Stimulated activated CD8-positive, alpha-beta memory T cell treated with anti-CD3 and anti-CD28 coated beads, Interleukin-2, amount 100 ng/mL, for 48 hours (primary cell): ENCODE measurements around the gene EIPR1.

ENCODE experiments used
- DNase-seq, 2 donors: peaks; one replicate each; pipeline ENCODE4 v3.0.0-alpha.2; 2020; ENCODE audit warnings: low read depth in 2 of 2

EIPR1 gene

GRCh38 chr2:3269425-3270094 lies 108.1 kb downstream of the EIPR1 start:
- no peak for DNase-seq

DNA sequence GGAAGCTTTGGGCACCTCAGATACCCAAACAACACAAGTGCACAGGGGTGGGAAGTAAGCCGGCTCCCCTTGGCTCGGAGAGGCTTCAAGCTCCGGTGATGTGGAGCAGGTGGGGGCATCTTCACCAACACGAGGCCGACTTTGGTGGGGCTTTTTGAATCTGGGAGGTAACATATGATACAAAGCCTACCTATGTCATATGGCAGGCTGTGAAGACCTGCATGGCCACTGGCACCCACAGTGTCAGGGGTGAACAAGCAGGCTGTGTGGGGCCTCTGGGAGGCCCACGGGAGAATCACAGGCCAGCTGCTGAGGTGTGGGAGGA lies 109.0 kb downstream of the EIPR1 start:
- no peak for DNase-seq

DNA sequence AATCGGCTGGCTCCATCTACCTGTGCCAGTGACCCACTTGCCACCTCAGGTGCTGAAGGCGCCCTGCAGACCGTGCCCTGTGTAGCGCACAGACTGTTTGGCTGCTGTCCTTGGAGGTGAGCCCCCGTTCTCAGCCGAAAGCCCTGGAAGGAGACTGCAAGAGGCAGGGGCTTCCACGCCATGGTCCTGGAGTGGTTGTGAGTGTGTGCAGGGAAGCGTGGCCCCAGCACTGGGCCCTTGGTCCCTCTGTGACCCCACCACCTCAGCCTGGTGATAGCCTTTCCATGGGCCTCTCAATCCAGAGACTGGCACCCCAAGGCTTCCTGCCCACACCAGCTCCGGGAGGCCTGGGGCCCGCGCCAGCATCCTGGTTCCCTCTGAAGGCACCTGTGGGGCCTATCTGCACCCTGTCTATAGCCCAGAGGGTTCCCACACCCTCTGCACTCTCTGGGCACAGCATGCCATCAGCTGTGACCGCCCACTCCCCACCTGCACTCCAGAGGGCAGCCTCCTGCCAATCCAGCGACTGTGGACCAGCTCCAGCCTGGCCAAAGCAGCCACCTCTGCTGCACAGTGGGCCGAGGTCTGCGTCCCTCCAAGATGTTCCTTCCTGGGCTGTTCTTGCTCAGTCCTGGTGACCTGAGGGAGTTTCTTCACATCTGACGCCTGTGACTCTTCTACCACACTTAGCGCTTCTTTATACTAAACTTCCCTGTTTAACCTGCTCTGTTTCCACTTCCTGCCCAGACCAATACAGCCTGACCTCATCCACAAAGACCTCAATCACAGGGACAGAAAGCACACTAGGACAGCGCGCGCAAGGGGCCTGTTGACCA lies 109.5 kb downstream of the EIPR1 start:
- no peak for DNase-seq

GRCh38 chr2:3266925-3267867 lies 110.4 kb downstream of the EIPR1 start:
- no peak for DNase-seq

DNA sequence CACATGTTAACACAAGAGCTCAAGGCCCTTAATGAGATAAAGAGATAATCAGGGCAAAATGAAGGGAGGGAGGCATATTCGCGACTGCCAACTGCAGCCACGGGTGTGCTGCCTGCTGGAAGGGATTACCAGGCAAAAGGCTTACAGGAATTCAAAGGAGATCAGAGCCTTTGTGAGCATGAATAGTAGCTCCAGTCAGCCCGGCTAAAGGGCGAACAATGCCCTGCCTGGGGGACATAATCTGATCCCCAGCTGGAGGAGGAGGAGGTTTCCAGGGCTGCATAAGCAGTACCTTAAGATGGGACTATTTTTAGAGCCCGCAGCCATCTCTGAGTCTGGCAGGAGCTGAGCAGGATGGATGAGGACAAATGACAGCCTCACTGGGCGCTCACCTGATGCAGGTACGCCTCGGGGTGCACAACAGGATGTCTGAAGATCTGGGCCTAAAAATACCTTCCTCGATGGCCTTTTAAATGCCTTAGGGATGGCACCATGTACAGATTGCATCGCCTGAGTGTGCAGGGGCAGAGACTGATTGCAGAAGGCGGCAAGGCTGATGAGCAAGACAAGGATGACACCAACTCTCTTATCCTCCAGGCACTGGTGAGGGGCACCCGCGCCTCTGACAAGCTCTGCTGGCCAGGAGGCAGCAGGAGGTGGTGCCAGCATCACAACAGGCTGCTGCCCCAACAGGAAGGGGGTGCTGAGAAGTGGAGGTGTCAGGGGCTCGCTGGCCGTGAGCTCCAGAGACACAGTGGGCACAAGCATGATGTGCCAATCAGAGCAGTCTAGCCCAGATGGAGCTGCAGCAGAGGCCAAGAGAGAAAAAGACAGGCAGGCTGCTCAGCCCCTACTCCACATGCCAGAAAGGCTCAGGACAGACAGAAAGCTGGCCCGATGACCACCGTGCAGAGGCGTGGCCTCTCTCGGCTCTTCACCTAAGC lies 111.4 kb downstream of the EIPR1 start:
- no peak for DNase-seq

DNA sequence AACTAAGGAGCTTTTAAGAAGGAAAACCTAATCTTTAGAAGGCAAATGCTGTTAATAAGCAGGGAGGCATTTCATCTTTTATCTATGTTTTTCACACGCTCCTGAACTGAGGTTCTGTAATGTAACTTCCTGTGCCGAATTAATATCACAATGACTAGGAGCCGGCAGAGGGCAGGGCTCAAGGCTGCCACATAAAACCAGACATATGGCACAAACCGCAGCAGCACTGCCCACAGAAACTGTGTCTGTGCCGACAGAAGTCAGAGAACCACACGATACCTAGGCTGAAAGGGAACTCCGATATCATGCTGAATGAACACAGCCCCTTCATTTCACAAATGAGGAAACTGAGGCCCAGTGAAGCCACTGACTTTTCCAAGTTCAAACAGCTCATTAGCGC lies 112.1 kb downstream of the EIPR1 start:
- DNase-seq, result no peak

DNA sequence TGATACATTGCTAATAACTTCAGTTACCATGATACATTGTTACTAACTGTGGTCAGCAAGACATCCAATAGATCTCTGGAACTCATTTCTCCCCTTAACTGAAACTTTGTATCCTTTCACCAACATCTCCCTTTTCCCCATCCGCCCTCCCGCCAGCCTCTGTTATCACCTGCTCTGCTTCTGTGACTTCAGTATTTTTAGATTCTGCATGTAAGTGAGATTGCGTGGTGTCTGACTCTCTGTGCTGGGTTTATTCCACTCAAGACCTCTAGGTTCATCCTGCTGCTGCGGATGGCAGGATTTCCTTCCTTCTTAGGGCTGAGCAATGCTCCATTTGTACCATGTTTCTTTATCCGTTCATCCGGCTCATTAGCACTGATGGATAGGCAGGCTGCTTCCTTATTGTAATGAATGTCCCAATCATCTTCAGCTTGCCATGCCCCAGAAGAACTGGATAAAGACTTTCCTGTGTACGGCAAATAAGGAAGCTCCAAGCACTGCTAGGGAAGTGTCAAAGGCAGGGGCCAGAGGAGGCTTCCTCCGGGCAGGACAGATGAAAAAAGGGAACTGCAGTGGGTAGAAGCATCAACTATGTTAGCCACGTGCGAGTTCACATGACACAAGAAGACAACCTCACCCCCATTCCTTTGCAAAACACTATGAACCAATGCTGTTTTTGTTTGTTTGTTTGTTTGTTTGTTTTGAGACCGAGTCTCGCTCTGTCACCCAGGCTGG lies 113.4 kb downstream of the EIPR1 start:
- DNase-seq, result no peak

- no peak for DNase-seq
These were observed 114.1 kb downstream of the EIPR1 start for GRCh38 chr2:3263487-3263886.

DNA sequence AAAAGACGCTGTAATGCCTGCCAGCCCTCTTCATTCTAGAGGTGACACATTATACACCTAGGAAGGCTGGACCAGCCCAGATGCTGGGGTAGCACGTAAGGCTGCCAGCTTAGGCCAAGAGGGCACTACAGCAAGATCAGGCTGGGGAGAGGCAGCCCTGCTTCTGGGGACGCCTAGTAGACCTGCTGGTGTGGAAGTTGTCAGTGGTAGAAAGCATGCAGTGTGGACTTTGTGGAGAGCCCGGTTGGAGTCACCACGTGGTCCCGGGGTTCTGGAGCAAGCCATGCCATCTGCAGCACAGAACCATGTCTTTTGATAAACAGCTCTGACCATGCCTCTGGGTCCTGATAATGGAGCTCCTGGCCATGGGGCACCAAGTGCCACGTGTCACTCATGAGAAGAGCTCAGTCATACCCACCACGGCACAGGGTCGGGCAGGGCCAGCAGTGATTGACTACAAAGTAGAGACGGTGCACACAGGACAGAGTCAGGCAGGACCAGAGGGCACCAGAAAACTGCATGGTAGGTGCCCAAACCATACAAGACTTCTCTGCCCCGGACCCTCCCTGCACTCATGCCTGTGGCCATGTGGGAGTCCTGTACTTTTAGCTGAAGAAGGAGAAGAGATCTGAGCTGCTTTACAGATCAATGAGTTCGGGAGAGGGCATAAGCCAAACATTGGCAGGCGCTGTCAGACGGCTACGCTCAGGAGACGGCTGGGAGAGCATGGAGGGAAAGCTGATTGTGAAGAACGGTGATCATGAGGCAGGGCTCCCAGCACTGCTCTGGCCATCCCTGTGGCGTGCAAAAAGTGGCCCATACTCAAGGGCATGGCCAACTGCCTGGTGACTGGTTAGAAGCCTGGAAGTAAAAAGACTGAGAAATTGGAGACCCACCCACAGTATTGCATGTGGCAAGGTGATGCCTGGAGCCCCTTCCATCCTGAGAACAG lies 114.9 kb downstream of the EIPR1 start:
- DNase-seq, result no peak

GRCh38 chr2:3261511-3261910 lies 116.1 kb downstream of the EIPR1 start:
- DNase-seq, result no peak

DNA sequence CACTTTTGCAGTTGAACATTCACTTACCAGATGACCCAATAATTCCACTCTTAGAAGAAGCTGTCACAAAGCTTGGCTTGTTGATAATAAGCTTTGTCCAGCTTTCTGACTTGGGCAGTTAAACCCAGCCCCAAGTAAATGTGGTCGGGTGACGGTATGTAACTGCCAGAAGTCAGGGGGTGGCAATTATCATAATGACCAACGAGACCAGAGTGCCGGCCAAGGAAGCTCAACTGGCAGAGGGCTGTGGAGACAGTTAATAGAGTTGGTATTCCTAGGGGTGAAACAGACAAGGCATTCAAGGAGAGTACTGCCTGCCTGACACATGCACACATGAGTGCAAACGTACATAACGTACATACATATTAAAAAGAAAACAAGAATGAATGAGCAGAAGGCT lies 116.7 kb downstream of the EIPR1 start:
- DNase-seq, result no peak

GRCh38 chr2:3257826-3258225 lies 119.8 kb downstream of the EIPR1 start:
- no peak for DNase-seq

- DNase-seq, result no peak
These were observed 120.5 kb downstream of the EIPR1 start for GRCh38 chr2:3257166-3257565.

DNA sequence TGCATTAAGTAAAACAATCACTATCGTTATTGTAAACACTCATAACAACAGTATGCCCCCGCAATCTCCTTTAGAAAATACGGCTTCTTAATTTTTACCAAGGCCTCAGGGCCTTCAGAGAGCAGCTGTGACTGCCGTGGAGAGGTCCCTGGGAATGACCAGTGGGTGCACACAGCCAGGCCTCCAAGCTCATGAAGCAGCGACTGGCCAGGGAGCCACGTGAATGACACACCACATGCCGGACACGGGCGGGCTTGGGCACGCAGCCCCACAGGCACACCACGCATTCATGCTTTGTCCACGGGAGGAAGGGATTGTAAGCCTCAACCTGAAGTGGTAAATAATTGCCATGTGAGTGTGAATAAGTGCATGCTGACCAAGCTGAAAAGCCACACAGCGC lies 121.0 kb downstream of the EIPR1 start:
- no peak for DNase-seq

DNA sequence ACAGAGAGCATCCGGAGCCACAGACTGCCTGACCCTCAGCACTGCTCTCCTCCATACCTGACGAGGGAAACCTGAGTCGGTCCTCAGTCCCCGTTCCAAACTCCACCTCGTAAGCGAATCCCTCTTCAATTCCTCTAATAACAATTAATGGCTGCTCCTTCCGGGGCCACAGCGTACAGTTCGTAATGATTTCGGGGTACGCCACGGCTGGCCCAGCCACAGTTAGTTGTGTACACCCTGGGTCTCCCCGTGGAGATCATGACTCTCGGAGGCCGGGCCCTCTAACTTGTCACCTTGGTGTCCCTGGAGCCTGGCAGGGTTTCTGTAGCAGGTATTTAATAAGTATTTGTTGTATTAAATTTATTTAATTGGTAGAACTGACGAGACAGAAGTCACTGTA lies 121.5 kb downstream of the EIPR1 start:
- no peak for DNase-seq

- no peak for DNase-seq
These were observed 123.1 kb downstream of the EIPR1 start for GRCh38 chr2:3254442-3254941.

DNA sequence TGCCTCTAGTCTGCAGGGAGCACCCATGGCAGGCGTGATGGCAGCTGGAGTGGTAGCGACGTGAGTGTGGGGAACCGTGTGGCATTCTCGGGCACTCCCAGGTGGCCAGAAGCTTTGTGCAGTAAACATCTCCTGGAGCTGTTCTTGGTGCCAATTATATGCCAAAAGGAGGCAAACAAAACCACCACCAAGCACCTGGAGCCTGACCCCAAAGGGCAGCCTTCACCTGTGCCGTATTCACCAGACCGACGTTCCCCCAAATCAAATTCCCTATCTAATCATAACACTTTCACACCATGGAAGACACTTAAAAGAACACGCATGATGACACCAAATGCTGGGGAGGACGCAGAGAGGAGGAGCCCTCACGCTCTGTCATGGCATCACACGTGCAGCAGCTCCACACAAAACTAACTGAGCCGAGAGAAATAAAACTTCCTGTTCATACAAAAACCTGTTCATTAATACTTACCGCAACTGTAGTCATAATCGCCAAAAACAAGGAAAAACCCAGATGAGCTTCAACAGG lies 123.6 kb downstream of the EIPR1 start:
- DNase-seq, result no peak

GRCh38 chr2:3251946-3252345 lies 125.7 kb downstream of the EIPR1 start:
- DNase-seq, result no peak

GRCh38 chr2:3249476-3249962 lies 128.1 kb downstream of the EIPR1 start:
- no peak for DNase-seq
